ENCODE measurements around the gene LUZP4. TPM values are rescaled to one million over a fixed set of nuclear protein-coding genes. Genes with fewer than 3 reads are reported as not detected.

The LUZP4 gene
- total RNA-seq, 4 donors from 2014 or later, result not detected

DNA sequence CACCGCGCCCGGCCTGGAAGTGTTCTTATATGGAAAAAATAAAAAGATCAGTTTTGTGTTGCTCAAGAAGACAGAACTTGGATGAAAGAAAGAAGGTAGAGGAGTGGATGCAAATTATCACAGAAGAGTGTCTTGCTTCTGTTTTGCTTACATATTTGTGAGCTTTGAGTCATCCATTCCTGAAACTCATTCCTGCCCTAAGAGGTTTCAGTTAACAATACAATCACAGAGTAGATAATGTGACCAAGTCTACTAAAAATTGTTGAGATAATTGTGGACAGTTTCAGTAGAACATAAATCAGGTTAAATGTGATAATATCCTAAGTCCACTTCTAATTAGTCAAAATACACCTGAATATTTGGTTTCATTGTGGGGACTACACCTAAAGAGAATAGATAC is 29.2 kb upstream of the LUZP4 start:
- H3K4me3 ChIP-seq, result no peak overlapping the region

DNA sequence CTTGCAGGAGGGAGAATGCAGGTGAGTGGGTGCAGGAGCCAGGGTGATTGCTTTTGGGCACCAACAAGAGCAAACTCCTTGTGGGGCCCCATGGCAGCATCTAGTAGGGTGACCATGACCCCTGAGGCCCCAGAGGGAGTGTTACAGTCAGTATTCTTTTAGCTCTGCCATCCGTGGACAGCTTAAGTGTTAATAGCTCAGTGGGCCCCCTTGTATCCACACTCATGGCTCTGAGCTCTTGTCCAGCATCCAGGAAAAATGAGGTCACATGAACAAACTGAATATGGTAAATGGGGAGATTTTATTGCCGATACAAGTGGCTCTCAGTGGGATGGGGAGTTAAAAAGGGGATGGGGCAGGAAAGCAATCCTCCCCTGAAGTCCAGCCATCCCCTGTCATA is 28.4 kb upstream of the LUZP4 start:
- Histone ChIP-seq H3K27me3 (no peaks in the 10 kb centered on the region), H3K4me1 (no peaks in the 10 kb centered on the region), H3K9me3 (no peaks in the 10 kb centered on the region), H3K4me3 (no peak overlapping the region), H3K36me3 (no peaks in the 10 kb centered on the region), H3K27ac (no peak overlapping the region)
- intact Hi-C loops (cut with DNase I), result no loop called here
- TF ChIP-seq, protein P1, sequence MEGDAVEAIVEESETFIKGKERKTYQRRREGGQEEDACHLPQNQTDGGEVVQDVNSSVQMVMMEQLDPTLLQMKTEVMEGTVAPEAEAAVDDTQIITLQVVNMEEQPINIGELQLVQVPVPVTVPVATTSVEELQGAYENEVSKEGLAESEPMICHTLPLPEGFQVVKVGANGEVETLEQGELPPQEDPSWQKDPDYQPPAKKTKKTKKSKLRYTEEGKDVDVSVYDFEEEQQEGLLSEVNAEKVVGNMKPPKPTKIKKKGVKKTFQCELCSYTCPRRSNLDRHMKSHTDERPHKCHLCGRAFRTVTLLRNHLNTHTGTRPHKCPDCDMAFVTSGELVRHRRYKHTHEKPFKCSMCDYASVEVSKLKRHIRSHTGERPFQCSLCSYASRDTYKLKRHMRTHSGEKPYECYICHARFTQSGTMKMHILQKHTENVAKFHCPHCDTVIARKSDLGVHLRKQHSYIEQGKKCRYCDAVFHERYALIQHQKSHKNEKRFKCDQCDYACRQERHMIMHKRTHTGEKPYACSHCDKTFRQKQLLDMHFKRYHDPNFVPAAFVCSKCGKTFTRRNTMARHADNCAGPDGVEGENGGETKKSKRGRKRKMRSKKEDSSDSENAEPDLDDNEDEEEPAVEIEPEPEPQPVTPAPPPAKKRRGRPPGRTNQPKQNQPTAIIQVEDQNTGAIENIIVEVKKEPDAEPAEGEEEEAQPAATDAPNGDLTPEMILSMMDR (IDR thresholded peaks at IDR 0.05), result no peak
- TF ChIP-seq POLR2A (IDR thresholded peaks at IDR 0.05), result no peak
- 56 to 60% methylated on average over 1 to 2 of the region's 2 CpGs for WGBS, 2 donors
- no peak for DNase-seq

More for the DNA sequence above, 29.2 kb upstream of the LUZP4 start:
- Histone ChIP-seq H3K4me1 (no peaks in the 10 kb centered on the region), H3K9me3 (no peaks in the 10 kb centered on the region), H3K27ac (no peak overlapping the region), H3K36me3 (no peaks in the 10 kb centered on the region), H3K27me3 (no peaks in the 10 kb centered on the region)
- no peak for DNase-seq
- no peak for TF ChIP-seq POLR2A (IDR thresholded peaks at IDR 0.05)
- TF ChIP-seq, protein P1 (IDR thresholded peaks at IDR 0.05), result no peak
- 93% methylated on average over 3 of the region's 3 CpGs; no CpG with 5 or more reads in 1 of the 2 donors for WGBS, 2 donors
- intact Hi-C loops (cut with DNase I), result no loop called here

DNA sequence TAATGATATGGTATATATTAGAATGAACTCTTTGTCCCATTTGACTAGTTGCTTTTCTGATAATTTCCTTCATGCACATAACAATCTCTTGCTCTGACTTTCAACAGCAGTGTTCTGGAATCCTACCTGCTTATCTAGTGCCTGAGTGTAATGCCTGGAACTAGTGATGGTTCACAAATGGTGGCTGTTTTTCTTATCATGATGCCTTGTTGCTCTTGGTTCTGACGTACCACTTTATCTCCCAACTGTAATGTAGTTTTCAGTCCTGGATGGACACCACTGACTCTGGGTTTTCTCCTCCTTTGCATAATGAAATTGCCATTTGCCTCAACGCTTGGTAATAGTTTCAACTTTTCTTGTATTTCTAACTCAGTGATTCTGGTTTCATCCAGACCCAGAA is 25.5 kb upstream of the LUZP4 start:
- no peaks in the 10 kb centered on the region for H3K27me3 ChIP-seq
- TF ChIP-seq POLR2A (IDR thresholded peaks at IDR 0.05), result no peak
- TF ChIP-seq, protein P1 (IDR thresholded peaks at IDR 0.05), result no peak
- intact Hi-C loops (cut with DNase I), result no loop called here
- no peak overlapping the region for H3K27ac ChIP-seq
- no peak overlapping the region for H3K4me3 ChIP-seq
- H3K9me3 ChIP-seq, result no peaks in the 10 kb centered on the region
- H3K36me3 ChIP-seq, result no peaks in the 10 kb centered on the region
- no peak for DNase-seq
- no peaks in the 10 kb centered on the region for H3K4me1 ChIP-seq
- WGBS, 2 donors, result 63 to 81% methylated on average over 2 of the region's 2 CpGs

DNA sequence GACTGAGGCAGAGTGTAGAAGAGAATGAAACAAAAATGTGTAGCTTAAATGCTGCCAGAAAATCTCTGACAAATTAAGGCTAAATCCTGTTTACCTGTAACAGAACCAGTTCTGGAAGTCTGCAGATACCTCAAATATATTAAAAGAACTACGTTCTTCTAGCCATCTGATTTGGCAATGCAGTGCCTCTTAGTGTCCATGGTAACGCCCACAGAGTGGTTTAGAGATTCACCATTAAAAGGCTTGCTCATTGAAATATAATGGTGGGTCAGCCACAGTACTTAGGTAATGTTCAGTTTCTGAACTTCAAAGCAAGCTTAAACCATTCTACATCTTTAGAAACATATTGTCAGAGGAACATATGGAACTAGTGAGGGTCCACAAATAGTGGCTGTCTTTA is 23.2 kb upstream of the LUZP4 start:
- Histone ChIP-seq H3K27me3 (no peaks in the 10 kb centered on the region), H3K4me3 (no peak overlapping the region)
- 44 to 57% methylated on average over 2 of the region's 2 CpGs for WGBS, 2 donors

DNA sequence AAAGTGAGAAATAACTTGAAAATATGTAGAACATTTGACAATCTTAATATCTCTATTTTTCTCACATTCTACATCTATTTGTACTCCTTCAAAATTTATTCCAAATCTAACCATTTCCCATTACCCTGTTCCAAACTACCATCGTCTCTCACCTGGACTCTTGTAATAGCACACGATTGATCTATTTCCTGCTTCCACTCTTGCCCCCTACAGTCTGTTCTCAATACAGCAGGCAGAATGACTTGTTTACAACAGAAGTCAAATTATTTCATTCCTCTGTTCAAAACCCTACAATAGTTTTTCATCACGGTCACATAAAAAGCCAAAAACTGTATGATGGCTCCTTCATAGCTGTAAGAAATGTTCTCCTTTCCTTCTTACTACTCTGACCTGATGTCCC is 21.1 kb upstream of the LUZP4 start:
- Histone ChIP-seq H3K9me3 (no peaks in the 10 kb centered on the region), H3K4me3 (no peak overlapping the region), H3K27me3 (no peaks in the 10 kb centered on the region), H3K27ac (no peak overlapping the region), H3K4me1 (no peaks in the 10 kb centered on the region), H3K36me3 (no peaks in the 10 kb centered on the region)
- WGBS, 2 donors, result 30 to 54% methylated on average over 3 of the region's 3 CpGs
- DNase-seq, result no peak
- intact Hi-C loops (cut with DNase I), result no loop called here
- TF ChIP-seq, protein P1 (IDR thresholded peaks at IDR 0.05), result peak in 1 of 6 experiments; percentile 10
- no peak for TF ChIP-seq POLR2A (IDR thresholded peaks at IDR 0.05)

More for the DNA sequence above, 23.2 kb upstream of the LUZP4 start:
- TF ChIP-seq, protein P1 (IDR thresholded peaks at IDR 0.05), result no peak
- TF ChIP-seq POLR2A (IDR thresholded peaks at IDR 0.05), result no peak
- intact Hi-C loops (cut with DNase I), result no loop called here
- Histone ChIP-seq H3K27ac (no peak overlapping the region), H3K36me3 (no peaks in the 10 kb centered on the region), H3K9me3 (no peaks in the 10 kb centered on the region), H3K4me1 (no peaks in the 10 kb centered on the region)
- no peak for DNase-seq
